NOMO-1 treated with DMSO at 0.1 percent for 48 hours (cell line): ENCODE data around the gene SLC35F1.
A peak's percentile ranks its signal among the peaks of the same experiment; 100 is the strongest.
"Not testable (repeated sequence)": the region's sequence is repeated elsewhere in the genome, so short reads cannot be mapped to it uniquely, and the experiment has no call there.

ENCODE experiments used
- DNase-seq: peaks from one replicate; lab custom pipeline; 2025; ENCODE audit not compliant: unreplicated experiment; lab: John Stamatoyannopoulos, UW

SLC35F1 gene

GRCh38 chr6:117906958-117907600 lies at the start of gene SLC35F1:
Gene SLC35F1, plus strand, starts transcription at chr6:117907264.
- DNase-seq = no peak

DNA sequence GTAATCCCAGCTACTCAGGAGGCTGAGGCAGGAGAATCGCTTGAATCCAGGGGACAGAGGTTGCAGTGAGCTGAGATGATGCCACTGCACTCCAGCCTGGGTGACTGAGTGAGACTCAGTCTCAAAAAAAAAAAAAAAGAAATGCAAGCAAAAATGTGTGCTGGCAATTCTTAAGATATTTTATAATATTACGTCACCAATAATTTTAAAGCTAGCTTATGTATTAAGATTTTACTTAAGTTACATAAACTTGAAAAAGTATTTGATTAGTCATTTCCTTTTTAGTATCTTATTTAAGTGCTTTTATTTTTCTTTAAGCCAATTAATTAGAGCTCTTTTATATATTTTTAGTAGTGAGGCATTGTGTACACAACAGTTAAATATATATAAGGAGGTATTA lies 48.5 kb upstream of the SLC35F1 start:
- not testable (repeated sequence) for DNase-seq

GRCh38 chr6:117861545-117861944 lies 45.5 kb upstream of the SLC35F1 start:
- no peak for DNase-seq

DNA sequence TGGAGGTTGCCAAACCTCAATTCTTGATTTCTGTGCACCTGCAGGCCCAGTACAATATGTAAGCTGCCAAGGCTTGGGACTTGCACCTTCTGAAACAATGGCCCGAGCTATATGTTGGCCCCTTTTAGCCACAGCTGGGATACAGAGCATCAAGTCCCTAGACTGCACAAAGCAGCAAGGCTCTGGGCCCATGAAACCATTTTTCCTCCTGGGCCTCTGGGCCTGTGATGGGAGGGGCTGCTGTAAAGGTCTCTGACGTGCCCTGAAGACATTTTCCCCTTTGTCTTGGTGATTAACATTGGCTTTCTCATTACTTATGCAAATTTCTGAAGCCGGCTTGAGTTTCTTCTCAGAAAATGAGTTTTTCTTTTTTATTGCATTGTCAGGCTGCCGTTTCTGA lies 40.5 kb upstream of the SLC35F1 start:
- no peak for DNase-seq

DNA sequence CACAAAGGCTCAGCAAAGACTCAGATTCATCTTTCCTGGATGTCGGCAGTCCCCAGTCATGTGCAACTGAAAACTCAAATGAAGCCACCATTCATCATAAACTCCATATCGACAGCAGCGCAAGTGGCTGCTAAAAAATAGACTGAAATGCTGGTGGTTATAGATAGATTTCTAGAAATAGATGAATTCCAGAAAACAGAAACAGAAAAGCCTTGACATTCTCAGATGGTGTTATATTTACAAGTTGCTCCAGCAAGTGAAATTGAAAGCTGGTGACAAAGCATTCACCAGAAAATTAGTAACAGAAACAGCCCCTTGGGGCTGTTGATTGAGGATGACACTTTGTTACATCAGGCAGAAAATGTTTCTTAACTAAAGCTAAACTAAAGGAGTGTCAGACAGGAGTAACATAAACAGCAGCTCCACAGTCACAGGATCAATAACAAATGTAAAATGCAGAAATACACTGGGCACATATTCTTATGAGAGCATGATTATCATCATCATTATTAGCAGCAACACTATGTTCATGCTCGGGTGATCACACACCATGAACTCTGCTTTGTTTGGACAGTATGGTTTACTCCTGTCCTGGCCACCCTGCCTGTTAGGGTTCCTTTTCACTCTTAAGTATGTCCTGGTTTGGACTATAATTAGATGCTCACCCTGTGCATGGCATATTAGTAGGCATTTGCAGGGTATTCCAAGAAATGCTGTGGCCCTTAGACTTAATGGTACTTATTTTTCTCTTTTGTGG lies 36.4 kb upstream of the SLC35F1 start:
- DNase-seq = no peak

- DNase-seq = no peak
These were observed 26.2 kb upstream of the SLC35F1 start for GRCh38 chr6:117880824-117881223.

GRCh38 chr6:117890172-117890571 lies 16.9 kb upstream of the SLC35F1 start:
- DNase-seq = no peak

DNA sequence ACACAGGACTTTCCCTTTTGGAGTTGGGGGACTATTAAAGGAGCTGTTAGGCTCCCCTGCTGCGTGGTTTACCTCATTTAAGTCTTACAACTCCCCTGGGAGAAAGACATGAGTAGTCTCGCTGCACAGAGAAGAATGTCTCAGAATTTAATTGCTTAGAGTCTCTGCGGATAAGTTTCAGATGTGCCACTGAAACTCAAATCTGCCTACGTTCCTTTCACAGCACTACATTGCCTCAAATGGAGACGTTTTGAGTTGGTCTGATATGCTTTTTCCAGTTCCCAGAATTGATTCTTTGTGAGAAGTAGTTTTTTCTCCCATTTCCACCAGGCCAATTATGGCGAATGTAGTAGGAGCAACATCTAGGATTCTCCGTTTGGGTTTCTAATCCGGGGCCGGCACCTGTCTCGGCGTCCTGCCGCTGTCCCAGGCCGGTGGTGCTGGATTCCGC lies 532 bp upstream of the SLC35F1 start:
- no peak for DNase-seq

DNA sequence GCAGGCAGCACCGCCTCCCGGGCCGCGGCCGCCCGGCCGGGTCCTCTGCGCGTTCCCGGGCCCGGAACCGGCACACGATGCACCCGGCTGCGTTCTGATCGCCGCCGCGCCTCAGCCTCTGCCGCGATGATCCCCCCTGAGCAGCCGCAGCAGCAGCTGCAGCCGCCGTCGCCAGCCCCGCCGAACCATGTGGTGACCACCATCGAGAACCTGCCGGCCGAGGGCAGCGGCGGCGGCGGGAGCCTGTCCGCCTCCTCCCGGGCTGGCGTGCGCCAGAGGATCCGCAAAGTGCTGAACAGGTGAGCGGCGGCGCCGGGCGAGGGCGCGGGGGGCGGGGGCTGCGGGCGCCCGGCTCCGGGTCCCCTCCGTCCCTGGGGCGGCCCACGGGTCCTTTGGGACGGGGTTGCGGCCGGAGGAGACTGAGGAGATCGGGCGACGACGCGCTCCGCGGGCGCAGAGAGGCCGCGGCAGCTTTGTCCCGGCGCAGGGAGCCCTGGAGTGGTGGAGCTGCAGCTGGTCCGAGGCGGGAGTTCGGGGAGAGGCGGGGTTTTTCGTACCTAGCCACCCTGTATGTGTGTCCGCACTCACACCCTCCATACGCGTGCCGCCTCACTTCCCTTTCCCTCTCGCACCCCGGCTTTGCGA lies 659 bp downstream of the SLC35F1 start:
- no peak for DNase-seq

- DNase-seq = no peak
These were observed 1.4 kb downstream of the SLC35F1 start for GRCh38 chr6:117908246-117909068.

- DNase-seq = no peak
These were observed 2.6 kb downstream of the SLC35F1 start for GRCh38 chr6:117909638-117910037.

DNA sequence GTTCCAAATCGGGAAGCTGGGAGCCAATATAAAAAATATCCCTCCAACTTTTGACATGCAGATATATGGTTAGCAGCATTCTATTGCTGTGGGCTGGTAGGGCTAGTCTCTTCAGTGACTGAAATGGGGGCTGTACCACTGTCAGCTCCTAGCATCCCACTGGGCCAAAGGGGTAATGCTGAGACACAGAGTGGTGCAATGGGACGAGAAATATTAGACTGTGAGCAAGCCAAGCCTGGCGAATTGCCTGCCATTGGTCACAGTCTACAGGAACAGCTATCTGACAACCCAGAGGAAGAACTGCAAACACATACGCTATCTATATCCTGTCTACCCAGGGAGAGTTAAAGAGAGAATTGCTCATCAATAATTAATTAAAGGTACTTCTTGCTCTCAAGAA lies 3.5 kb downstream of the SLC35F1 start:
- DNase-seq = no peak

DNA sequence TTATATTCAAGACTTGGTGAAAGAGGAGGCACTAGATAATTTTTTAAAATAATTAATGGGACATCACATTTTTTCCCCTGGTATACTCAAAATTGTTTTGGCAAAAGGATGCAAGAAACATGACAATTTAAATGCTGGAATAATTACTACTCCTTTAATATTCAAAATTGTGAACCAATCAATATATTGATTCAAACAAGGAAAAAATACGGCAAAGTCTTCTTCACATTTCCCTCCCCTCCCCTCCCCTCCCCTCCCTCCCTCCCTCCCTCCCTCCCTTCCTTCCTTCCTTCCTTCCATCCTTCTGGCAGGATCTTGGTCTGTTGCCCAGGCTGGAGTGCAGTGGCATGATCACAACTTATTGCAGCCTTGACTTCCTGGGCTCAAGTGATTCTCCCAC lies 4.1 kb downstream of the SLC35F1 start:
- no peak for DNase-seq

- no peak for DNase-seq
These were observed 4.6 kb downstream of the SLC35F1 start for GRCh38 chr6:117911660-117912059.

DNA sequence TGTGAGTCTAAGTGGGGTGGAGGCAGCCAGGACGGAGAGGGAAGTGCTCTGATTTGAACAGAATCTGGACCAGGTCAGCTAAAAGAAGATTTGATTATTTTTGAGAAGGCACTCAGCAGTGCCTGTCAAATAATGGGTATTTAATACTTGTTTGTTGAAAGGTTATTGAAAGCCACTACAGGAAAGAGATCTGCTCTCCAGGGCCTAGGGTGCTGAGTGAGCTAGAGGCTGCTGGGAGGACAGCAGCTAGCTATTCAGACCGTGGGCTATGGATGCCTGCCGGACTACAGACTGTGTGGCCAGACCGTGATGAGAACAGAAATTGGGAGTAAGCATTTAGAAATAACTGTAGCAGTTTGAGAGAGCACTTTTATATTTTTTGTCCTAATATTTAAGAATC lies 8.8 kb downstream of the SLC35F1 start:
- no peak for DNase-seq

DNA sequence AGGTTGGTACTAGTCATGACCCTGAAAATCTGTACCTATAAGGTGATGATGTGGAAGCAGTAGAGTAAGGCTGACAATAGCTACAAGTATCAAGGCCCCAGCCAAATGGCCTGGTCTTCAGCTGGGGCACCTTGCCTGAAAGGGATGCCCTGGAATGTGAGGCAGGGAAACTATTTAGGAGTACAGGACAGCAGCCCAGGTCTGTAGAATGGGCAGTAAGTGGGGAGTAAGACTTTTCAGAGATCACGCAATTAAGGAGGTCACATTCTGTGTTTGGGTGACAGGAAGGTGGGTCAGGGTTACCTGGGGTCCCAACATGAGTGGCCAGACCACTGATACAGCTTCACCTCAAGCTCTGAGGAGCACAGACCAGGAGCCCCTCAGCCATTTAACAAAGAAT lies 9.4 kb downstream of the SLC35F1 start:
- DNase-seq = no peak

DNA sequence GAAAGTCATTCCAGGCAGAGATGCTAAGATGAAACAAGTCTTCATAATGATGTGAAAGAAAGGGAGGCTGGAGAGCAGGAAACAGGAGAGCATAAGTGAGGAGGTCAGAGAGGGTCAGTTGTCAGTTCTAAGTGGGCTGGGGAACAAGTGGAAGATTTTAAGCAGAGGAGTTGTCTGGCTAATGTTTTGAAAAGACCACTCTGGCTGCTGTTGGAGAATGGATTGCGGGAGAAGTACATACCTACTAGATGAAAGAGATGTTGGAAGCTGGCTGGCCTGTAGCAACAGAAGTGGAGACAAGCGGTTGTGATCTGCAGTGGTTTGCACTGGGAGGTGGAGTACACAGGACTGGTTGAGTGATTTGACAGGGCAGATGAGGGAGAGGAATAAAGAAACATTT lies 10.1 kb downstream of the SLC35F1 start:
- DNase-seq = no peak

- no peak for DNase-seq
These were observed 11.4 kb downstream of the SLC35F1 start for GRCh38 chr6:117918454-117918853.

GRCh38 chr6:117919275-117919674 lies 12.2 kb downstream of the SLC35F1 start:
- no peak for DNase-seq

GRCh38 chr6:117919775-117920729 lies 13.0 kb downstream of the SLC35F1 start:
- peak; percentile 34 for DNase-seq
